Peyer's patch (tissue), 4 donors: ENCODE measurements around the gene FAM83F. TPM values are rescaled to one million over a fixed set of nuclear protein-coding genes. Genes with fewer than 3 reads are reported as not detected.

Experiments used
- DNase-seq, 3 donors: peaks; one replicate each; pipeline ENCODE4 v3.0.0-alpha.2; 2017 to 2019
- H3K27ac ChIP-seq, 4 donors: fragments of 200-600 bp; sonication (generic); one replicate each; pipeline ENCODE4 v1.5.1; 2016 to 2019
- H3K27me3 ChIP-seq, 2 donors: fragments of 200-600 bp; sonication (generic); one replicate each; pipeline ENCODE4 v1.5.1; 2019
- H3K36me3 ChIP-seq, 3 donors: fragments of 200-600 bp; sonication (generic); one replicate each; pipeline ENCODE4 v1.5.1; 2016 to 2019
- H3K4me1 ChIP-seq, 4 donors: fragments of 200-600 bp; sonication (generic); one replicate each; pipeline ENCODE4 v1.5.1; 2016 to 2019
- H3K4me3 ChIP-seq, 4 donors: fragments of 200-600 bp; sonication (generic); 1 replicate in 3 of 4; 2 replicates in 1 of 4; pipeline ENCODE4 v1.5.1; 2016 to 2019; ENCODE audit warnings: mild to moderate bottlenecking in 1 of 4
- H3K9me3 ChIP-seq, 4 donors: fragments of 200-600 bp; sonication (generic); one replicate each; pipeline ENCODE4 v1.5.1; 2016 to 2019; ENCODE audit warnings: mild to moderate bottlenecking in 1 of 4
- POLR2A ChIP-seq, 2 donors: fragments of 450-650 bp; IDR thresholded peaks; one replicate each; pipeline ENCODE4 v1.5.1; 2017; ENCODE audit warnings: antibody characterized with exemption in 2 of 2, mild to moderate bottlenecking in 2 of 2, moderate library complexity in 2 of 2
- total RNA-seq, 4 donors: library from RNA; depleted of rRNA; stranded (reverse); fragments of >200 nt; gene quantifications; one replicate each; pipeline ENCODE4 v1.1.0, GENCODE V29; 2016
- TF ChIP-seq, protein P1 (sequence below), 6 experiments: fragments of 450-650 bp in 4 of 6; fragments of 200-600 bp in 2 of 6; sonication (generic) in 1 of 6; IDR thresholded peaks; one replicate each; pipeline ENCODE4 v1.5.1; 2017 to 2019; ENCODE audit warnings: antibody characterized with exemption in 6 of 6, mild to moderate bottlenecking in 3 of 6, moderate library complexity in 1 of 6

FAM83F gene
- total RNA-seq, 4 donors from 2014 or later = 9.9 to 66.0 (median 51.1) TPM

DNA sequence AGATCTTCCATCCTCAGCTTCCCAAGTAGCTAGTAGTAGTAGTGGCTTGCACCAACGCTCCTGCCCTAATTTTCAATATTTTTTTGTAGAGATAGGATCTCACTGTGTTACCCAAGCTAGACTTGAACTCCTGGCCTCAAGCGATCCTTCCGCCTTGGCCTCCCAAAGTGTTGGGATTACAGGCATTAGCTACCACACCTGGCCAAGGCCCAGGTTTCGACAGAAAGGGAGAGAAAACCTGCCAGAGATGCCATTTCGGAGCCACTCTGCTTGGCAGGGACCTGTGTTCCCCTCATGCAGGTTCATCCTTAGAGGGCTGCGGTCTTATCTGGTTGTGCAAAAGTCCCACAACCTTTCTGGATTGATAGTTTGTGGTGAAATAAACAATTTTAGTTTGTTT lies 41.4 kb downstream of the FAM83F start:
- H3K4me1 ChIP-seq = peaks cover 0 to 16% (median 0%) of the 10 kb centered on the region in 4 donors
- no peak overlapping the region for H3K4me3 ChIP-seq
- peak in 1 of 3 donors; percentile 18 for DNase-seq
- no peak overlapping the region for H3K27ac ChIP-seq
- TF ChIP-seq POLR2A (IDR thresholded peaks at IDR 0.05) = no peak
- TF ChIP-seq, protein P1, sequence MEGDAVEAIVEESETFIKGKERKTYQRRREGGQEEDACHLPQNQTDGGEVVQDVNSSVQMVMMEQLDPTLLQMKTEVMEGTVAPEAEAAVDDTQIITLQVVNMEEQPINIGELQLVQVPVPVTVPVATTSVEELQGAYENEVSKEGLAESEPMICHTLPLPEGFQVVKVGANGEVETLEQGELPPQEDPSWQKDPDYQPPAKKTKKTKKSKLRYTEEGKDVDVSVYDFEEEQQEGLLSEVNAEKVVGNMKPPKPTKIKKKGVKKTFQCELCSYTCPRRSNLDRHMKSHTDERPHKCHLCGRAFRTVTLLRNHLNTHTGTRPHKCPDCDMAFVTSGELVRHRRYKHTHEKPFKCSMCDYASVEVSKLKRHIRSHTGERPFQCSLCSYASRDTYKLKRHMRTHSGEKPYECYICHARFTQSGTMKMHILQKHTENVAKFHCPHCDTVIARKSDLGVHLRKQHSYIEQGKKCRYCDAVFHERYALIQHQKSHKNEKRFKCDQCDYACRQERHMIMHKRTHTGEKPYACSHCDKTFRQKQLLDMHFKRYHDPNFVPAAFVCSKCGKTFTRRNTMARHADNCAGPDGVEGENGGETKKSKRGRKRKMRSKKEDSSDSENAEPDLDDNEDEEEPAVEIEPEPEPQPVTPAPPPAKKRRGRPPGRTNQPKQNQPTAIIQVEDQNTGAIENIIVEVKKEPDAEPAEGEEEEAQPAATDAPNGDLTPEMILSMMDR (IDR thresholded peaks at IDR 0.05) = no peak
- no peaks in the 10 kb centered on the region for H3K36me3 ChIP-seq
- no peaks in the 10 kb centered on the region for H3K9me3 ChIP-seq
- no peaks in the 10 kb centered on the region for H3K27me3 ChIP-seq

DNA sequence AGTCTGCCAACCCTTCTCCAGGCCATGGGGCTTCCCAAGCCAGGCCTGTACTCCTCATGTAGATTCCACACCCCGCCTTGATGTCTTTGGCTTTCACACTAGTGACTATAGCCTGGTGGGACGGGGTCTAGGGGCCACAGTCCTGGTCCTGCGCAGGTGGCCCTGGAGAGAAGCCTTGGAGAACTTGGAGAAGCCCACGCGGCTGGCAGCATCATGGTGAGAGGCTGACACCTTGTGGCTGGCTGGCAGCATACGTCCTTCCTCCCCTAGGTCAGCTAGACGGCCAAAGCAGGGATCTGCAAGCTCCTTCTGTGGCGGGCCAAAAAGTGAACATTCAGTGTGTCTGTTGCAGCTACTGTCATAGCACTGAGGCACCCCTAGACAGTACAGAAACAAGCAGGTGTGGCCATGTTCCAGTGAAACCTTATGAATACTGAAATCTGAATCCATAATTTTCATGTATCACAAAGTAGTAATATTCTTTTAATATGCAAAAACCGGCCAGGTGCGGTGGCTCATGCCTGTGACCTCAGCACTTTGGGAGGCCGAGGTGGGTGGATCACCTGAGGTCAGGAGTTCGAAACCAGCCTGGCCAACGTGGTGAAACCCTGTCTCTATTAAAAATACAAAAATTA lies 42.0 kb downstream of the FAM83F start:
- Histone ChIP-seq H3K9me3 (no peaks in the 10 kb centered on the region), H3K4me3 (no peak overlapping the region), H3K27ac (no peak overlapping the region), H3K36me3 (no peaks in the 10 kb centered on the region), H3K4me1 (peaks cover 0 to 21% (median 0%) of the 10 kb centered on the region in 4 donors), H3K27me3 (no peaks in the 10 kb centered on the region)
- DNase-seq = peak; percentile 50 to 74 (median 62)
- TF ChIP-seq, protein P1 (IDR thresholded peaks at IDR 0.05) = peak; percentile 31 to 66 (median 63)
- TF ChIP-seq POLR2A (IDR thresholded peaks at IDR 0.05) = no peak

DNA sequence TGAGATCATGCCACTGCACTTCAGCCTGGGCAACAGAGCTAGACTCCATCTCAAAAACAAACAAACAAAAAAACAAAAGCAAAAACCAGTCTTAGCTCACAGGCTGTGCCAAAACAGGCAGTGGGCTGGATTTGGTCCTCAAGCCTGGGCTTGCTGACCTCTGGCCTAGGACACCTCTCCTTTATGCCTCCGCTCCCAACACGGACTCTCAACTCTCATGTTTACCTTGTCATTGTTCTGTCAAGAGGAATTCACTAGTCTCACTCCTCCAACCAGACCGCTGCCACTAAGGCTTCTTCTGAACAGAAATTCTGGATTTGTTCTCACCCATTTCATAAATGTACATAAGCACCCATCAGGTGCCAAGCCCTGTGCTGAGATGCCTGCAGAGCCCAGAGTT lies 42.6 kb downstream of the FAM83F start:
- Histone ChIP-seq H3K9me3 (no peaks in the 10 kb centered on the region), H3K27me3 (no peaks in the 10 kb centered on the region), H3K4me3 (no peak overlapping the region), H3K36me3 (no peaks in the 10 kb centered on the region), H3K4me1 (peaks cover 0 to 21% (median 0%) of the 10 kb centered on the region in 4 donors), H3K27ac (no peak overlapping the region)
- DNase-seq = peak in 1 of 3 donors; percentile 36
- TF ChIP-seq, protein P1 (IDR thresholded peaks at IDR 0.05) = no peak
- no peak for TF ChIP-seq POLR2A (IDR thresholded peaks at IDR 0.05)

DNA sequence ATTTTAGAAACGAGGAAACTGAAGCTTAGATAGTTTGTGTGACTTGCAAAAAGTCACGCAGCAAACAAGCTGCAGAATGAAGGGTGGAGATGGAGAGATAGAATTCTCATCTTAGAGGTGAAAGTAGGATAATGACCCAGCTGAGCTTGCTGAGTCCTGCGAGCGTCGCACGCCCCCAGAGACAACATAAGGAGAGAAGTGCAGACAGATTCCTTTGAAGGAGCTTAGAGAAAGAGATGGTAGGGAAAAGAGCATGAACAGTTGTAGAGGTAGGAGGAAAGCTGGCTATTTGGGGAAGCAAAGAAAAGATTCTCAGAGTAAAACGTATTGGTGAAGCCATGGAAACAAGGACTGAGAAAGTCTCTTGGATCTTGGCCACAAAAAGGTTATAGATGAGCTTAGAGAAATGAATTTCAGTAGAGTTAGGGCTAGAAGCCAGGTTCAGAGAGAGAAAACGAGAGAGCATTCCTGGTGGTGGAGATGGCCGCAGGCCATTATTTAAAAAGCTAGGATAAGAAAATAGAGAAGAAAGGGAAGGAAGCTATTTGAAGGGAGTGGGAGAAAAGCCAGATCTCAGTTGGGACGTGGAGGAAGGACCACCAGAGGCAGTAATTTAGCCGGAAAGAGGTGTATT lies 44.8 kb downstream of the FAM83F start:
- no peak for TF ChIP-seq POLR2A (IDR thresholded peaks at IDR 0.05)
- TF ChIP-seq, protein P1 (IDR thresholded peaks at IDR 0.05) = no peak
- no peaks in the 10 kb centered on the region for H3K9me3 ChIP-seq
- no peaks in the 10 kb centered on the region for H3K36me3 ChIP-seq
- no peaks in the 10 kb centered on the region for H3K27me3 ChIP-seq
- peak in 1 of 3 donors; percentile 8 for DNase-seq
- H3K27ac ChIP-seq = no peak overlapping the region
- peaks cover 0 to 31% (median 0%) of the 10 kb centered on the region in 4 donors for H3K4me1 ChIP-seq
- no peak overlapping the region for H3K4me3 ChIP-seq

DNA sequence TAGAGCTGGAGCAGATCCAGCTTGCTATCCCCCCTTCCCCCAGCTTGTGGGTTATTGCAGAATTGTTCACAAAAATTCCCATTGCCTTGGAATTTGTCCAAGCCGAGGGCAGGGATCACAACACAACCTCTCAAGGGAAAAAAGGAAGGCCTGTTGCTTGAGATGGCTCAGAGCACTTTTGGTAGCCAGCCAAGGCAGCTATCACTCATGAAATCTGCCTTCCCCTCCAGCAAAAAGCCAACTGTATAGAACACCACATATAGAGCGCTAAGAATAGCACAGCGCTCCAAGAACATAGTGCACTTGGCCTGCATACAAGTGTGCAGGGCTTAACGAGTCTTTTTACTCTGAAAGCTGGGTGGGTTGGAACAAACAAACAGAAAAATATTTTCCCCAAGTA lies 46.2 kb downstream of the FAM83F start:
- H3K27me3 ChIP-seq = no peaks in the 10 kb centered on the region
- peak in 1 of 3 donors; percentile 54 for DNase-seq
- H3K9me3 ChIP-seq = no peaks in the 10 kb centered on the region
- H3K36me3 ChIP-seq = no peaks in the 10 kb centered on the region
- H3K4me3 ChIP-seq = no peak overlapping the region
- peaks cover 0 to 36% (median 1%) of the 10 kb centered on the region in 4 donors for H3K4me1 ChIP-seq
- TF ChIP-seq, protein P1 (IDR thresholded peaks at IDR 0.05) = no peak
- no peak for TF ChIP-seq POLR2A (IDR thresholded peaks at IDR 0.05)
- H3K27ac ChIP-seq = peak overlapping the region in 1 of 4 donors; percentile 12
